ENCODE results near the gene AMIGO3. TPM values are rescaled to one million over a fixed set of nuclear protein-coding genes. Genes with fewer than 3 reads are reported as not detected.
A peak's percentile ranks its signal among the peaks of the same experiment; 100 is the strongest.
"Not testable (repeated sequence)": the region's sequence is repeated elsewhere in the genome, so short reads cannot be mapped to it uniquely, and the experiment has no call there.

AMIGO3 gene
- total and polyA plus RNA-seq, 2 of the 8 experiments (the other 6 are each of a cell fraction or from before 2014, with no cell fraction given), result 1.6 to 8.8 TPM

GRCh38 chr3:49686346-49686745 lies 33.1 kb downstream of the AMIGO3 start:
- H2BK15ac ChIP-seq (ENCODE audit: low read length); H2BK12ac ChIP-seq (ENCODE audit: low read depth, low read length); H3K79me1 ChIP-seq (ENCODE audit: low read depth, low read length); H4K20me1 ChIP-seq (replicated peaks in 1 of 2; ENCODE audit: control insufficient read depth in 1 of 2, insufficient read depth in 2 of 2, low read length in 2 of 2); H2AFZ ChIP-seq (ENCODE audit: low read length); H3K27me3 ChIP-seq (replicated peaks in 1 of 4; ENCODE audit: control insufficient read depth in 3 of 4, extremely low read depth in 1 of 4, insufficient read depth in 3 of 4, low read length in 3 of 4); H4K5ac ChIP-seq (ENCODE audit: insufficient read length, low read depth, low read length); H3K9ac ChIP-seq (replicated peaks in 1 of 4; ENCODE audit: extremely low read depth in 1 of 4, low read depth in 3 of 4, low read length in 3 of 4); H2BK5ac ChIP-seq (ENCODE audit: low read depth, low read length); H3K4ac ChIP-seq (replicated peaks; ENCODE audit: insufficient read length, low read depth, low read length); H3K56ac ChIP-seq (replicated peaks; ENCODE audit: insufficient read length, low read depth, low read length); H3K79me2 ChIP-seq (ENCODE audit: control insufficient read depth in 1 of 2, insufficient read depth in 2 of 2, low read length in 2 of 2); H2AK5ac ChIP-seq (ENCODE audit: low read depth, low read length); H3K9me3 ChIP-seq (ENCODE audit: insufficient read depth in 2 of 2, low read depth in 1 of 2, low read length in 1 of 2); H3K23ac ChIP-seq (ENCODE audit: insufficient read length); CTCF ChIA-PET (ENCODE audit: partially characterized antibody); H3K4me1 ChIP-seq (replicated peaks in 1 of 4; ENCODE audit: control insufficient read depth in 3 of 4, insufficient read depth in 4 of 4, low read length in 3 of 4); H3K14ac ChIP-seq (ENCODE audit: insufficient read length); H4K91ac ChIP-seq (replicated peaks; ENCODE audit: insufficient read length, low read length); FAIRE-seq; H2BK20ac ChIP-seq (ENCODE audit: low read length); H3K18ac ChIP-seq (ENCODE audit: extremely low read depth, low read length); H2BK120ac ChIP-seq (replicated peaks; ENCODE audit: low read depth, low read length): not testable (repeated sequence)
- Histone ChIP-seq H3K23me2 (ENCODE audit: low read depth, low read length) (peaks cover 14% of the 10 kb centered on the region), H3K27ac (ENCODE audit: low read depth, low read length) (0 out of 2 replicates have a peak overlapping the region, but pooled peaks have one; percentile 58), H4K8ac (ENCODE audit: extremely low read depth, insufficient read depth, low read length) (peak overlapping the region; percentile 35; the same call in 1 of the 2 replicates), H3K4me2 (ENCODE audit: insufficient read depth in 1 of 2, low read depth in 2 of 2, low read length in 2 of 2) (peak overlapping the region; percentile 77 to 99), H3K4me3 (ENCODE audit: extremely low read depth in 1 of 4, insufficient read depth in 2 of 4, low read depth in 3 of 4, low read length in 4 of 4) (peak overlapping the region; percentile 49 to 74 (median 52)), H3K36me3 (ENCODE audit: control insufficient read depth in 2 of 4, insufficient read depth in 4 of 4, low read length in 3 of 4) (peaks cover 18 to 26% (median 25%) of the 10 kb centered on the region in 4 experiments)
- DNase-seq (ENCODE audit: low read depth in 1 of 2, low spot score in 2 of 2), result peak; percentile 58 to 91
- 1% methylated on average over 24 of the region's 29 CpGs; no CpG with 5 or more reads in 1 of the 2 experiments for WGBS, 2 experiments (ENCODE audit: extremely low coverage in 1 of 2, insufficient coverage in 1 of 2, insufficient read length in 1 of 2, insufficient replicate concordance in 2 of 2, low coverage in 1 of 2, low lambda C conversion rate in 2 of 2, missing lambda C conversion rate in 1 of 2)
- TF ChIP-seq KDM4A (IDR thresholded peaks at IDR 0.05; ENCODE audit: low read depth, low read length, severe bottlenecking), result peak; percentile 35
- 0 out of 4 replicates have a peak, but pooled peaks of 1 of the 2 experiments have one; percentile 42 for TF ChIP-seq SIN3A (conservative IDR thresholded peaks at IDR 0.05 in 1 of 2, IDR thresholded peaks at IDR 0.05 in 1 of 2; ENCODE audit: low read depth in 1 of 2, low read length in 2 of 2)
- TF ChIP-seq TBP (IDR thresholded peaks at IDR 0.05; ENCODE audit: low read depth, low read length), result 0 out of 2 replicates have a peak, but pooled peaks have one; percentile 31
- POLR2A ChIA-PET (ENCODE audit: partially characterized antibody), result interaction anchor here (0.7 kb wide), 1 partner anchor 20 kb away, joined by 3 read pairs; no protein-coding TSS in a partner anchor
